GM12878 (cell line): ENCODE measurements around the gene CRAMP1.

Experiments used
- CREM ChIP-seq: IDR thresholded peaks from 2 replicates; pipeline ENCODE4 v1.6.1; 2014; ENCODE audit warnings: antibody characterized with exemption, low read depth
- POLR2A ChIP-seq: IDR thresholded peaks from 2 replicates; pipeline ENCODE4 v1.6.1; 2011; ENCODE audit warnings: low read depth, mild to moderate bottlenecking, low read length
- ZNF384 ChIP-seq: IDR thresholded peaks from 2 replicates; pipeline ENCODE4 v1.6.1; 2012; ENCODE audit warnings: low read depth, mild to moderate bottlenecking, low read length, improper control_type of control experiment, borderline replicate concordance
- TF ChIP-seq, protein P1 (sequence below): IDR thresholded peaks from 2 replicates; pipeline ENCODE4 v1.6.1; 2011; ENCODE audit warnings: low read depth, low read length, improper control_type of control experiment, borderline replicate concordance
- TF ChIP-seq, protein P2 (sequence below), 3 experiments: IDR thresholded peaks in 2 of 3; conservative IDR thresholded peaks in 1 of 3; 2 replicates each; pipeline ENCODE4 v1.5.1; 2011; ENCODE audit warnings: low read depth in 3 of 3, low read length in 3 of 3, mild to moderate bottlenecking in 3 of 3, control low read depth in 2 of 3, moderate library complexity in 2 of 3, inconsistent platforms in 1 of 3, mixed read lengths in 1 of 3; ENCODE audit not compliant: control insufficient read depth in 2 of 3, insufficient read depth in 1 of 3; ENCODE audit errors: extremely low read depth in 1 of 3
- TF ChIP-seq, protein P3 (sequence below): fragments of 450-650 bp; formaldehyde crosslinking; IDR thresholded peaks from 2 replicates; pipeline ENCODE4 v1.4.0; 2020; ENCODE audit warnings: mild to moderate bottlenecking, moderate library complexity

DNA sequence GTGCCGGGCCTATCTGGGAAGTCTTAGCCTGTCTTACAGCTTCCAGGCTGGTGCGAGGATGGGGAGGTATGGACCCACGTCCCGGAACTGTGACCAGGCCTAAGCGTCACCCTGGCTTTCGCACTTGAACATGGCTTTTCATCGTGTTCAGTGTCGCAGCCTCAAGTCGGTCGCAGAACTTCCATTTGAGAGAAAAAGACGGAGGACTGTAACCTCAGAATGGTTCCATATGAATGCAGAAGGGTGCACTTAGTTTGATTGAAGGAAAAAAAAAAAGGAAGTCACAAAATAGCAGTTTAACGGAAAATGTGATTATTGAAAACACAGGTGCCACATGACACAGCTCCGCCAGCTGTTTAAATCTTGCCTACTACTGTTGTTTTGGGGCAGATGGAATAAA lies 35.7 kb downstream of the CRAMP1 start:
- TF ChIP-seq ZNF384 (no peak), POLR2A (no peak), CREM (no peak)
- TF ChIP-seq, protein P1, sequence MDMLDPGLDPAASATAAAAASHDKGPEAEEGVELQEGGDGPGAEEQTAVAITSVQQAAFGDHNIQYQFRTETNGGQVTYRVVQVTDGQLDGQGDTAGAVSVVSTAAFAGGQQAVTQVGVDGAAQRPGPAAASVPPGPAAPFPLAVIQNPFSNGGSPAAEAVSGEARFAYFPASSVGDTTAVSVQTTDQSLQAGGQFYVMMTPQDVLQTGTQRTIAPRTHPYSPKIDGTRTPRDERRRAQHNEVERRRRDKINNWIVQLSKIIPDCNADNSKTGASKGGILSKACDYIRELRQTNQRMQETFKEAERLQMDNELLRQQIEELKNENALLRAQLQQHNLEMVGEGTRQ: no peak
- TF ChIP-seq, protein P2, sequence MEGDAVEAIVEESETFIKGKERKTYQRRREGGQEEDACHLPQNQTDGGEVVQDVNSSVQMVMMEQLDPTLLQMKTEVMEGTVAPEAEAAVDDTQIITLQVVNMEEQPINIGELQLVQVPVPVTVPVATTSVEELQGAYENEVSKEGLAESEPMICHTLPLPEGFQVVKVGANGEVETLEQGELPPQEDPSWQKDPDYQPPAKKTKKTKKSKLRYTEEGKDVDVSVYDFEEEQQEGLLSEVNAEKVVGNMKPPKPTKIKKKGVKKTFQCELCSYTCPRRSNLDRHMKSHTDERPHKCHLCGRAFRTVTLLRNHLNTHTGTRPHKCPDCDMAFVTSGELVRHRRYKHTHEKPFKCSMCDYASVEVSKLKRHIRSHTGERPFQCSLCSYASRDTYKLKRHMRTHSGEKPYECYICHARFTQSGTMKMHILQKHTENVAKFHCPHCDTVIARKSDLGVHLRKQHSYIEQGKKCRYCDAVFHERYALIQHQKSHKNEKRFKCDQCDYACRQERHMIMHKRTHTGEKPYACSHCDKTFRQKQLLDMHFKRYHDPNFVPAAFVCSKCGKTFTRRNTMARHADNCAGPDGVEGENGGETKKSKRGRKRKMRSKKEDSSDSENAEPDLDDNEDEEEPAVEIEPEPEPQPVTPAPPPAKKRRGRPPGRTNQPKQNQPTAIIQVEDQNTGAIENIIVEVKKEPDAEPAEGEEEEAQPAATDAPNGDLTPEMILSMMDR (IDR thresholded peaks at IDR 0.05 in 2 of 3, conservative IDR thresholded peaks at IDR 0.05 in 1 of 3; ENCODE audit: control insufficient read depth in 2 of 3, extremely low read depth in 1 of 3, insufficient read depth in 1 of 3, low read depth in 3 of 3, low read length in 3 of 3): no peak
- TF ChIP-seq, protein P3, sequence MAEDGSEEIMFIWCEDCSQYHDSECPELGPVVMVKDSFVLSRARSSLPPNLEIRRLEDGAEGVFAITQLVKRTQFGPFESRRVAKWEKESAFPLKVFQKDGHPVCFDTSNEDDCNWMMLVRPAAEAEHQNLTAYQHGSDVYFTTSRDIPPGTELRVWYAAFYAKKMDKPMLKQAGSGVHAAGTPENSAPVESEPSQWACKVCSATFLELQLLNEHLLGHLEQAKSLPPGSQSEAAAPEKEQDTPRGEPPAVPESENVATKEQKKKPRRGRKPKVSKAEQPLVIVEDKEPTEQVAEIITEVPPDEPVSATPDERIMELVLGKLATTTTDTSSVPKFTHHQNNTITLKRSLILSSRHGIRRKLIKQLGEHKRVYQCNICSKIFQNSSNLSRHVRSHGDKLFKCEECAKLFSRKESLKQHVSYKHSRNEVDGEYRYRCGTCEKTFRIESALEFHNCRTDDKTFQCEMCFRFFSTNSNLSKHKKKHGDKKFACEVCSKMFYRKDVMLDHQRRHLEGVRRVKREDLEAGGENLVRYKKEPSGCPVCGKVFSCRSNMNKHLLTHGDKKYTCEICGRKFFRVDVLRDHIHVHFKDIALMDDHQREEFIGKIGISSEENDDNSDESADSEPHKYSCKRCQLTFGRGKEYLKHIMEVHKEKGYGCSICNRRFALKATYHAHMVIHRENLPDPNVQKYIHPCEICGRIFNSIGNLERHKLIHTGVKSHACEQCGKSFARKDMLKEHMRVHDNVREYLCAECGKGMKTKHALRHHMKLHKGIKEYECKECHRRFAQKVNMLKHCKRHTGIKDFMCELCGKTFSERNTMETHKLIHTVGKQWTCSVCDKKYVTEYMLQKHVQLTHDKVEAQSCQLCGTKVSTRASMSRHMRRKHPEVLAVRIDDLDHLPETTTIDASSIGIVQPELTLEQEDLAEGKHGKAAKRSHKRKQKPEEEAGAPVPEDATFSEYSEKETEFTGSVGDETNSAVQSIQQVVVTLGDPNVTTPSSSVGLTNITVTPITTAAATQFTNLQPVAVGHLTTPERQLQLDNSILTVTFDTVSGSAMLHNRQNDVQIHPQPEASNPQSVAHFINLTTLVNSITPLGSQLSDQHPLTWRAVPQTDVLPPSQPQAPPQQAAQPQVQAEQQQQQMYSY (CRISPR knock-in tag): no peak
